ENCODE data around the gene C1orf21.

C1orf21 gene

DNA sequence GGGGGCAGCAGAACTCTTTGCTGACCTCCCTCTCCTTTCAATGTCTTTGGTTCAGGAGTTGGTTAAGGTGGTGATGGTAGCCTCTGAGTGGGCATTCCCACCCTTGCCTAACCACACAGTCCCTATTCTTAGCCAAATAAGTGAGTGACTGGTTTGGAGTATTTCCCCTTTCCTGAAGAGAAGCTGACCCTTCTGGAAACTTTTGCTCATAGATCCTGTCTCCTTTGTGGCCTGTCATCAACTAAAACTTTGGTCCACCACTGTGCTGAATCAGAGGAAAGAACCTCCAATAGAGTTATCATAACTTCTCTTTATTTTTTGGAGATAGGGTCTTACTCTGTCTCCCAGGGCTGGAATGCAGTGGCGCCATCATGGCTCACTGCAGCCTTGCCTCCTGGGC, 31.1 kb downstream of the C1orf21 start:
- DNase-seq, result peak; percentile 59

DNA sequence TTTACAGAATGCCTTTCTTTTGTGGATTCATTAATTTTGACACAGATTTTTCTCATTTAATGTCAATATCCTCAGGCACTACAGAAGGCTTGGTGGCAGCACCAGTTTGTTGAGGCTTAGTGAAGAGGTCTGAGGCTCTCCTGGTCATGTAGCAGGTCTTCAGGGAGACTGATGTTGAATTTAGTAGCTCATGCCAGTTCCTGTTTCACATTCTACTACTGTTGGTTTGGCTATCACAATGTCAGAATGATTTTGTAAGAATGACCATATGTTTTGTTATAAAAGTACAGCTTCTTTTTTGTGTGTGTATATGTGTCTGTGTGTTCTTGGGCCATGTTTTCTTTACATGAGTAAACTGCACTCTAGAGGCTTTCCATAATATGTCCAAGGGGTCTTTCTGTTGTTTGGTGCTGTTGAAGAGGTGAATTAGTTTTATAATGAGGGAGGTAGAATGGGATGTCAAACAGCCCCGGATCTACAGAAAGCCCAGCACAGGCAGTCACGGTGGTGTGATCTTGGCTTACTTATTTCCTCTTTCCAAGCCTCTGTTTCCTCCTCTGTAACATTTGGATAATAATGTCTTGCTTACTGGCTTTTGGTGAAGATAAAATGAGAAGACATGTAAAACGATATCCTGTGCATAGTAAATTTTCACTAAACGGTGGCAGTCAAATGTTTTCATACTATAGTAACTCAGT, 32.0 kb downstream of the C1orf21 start:
- DNase-seq, result no peak

DNA sequence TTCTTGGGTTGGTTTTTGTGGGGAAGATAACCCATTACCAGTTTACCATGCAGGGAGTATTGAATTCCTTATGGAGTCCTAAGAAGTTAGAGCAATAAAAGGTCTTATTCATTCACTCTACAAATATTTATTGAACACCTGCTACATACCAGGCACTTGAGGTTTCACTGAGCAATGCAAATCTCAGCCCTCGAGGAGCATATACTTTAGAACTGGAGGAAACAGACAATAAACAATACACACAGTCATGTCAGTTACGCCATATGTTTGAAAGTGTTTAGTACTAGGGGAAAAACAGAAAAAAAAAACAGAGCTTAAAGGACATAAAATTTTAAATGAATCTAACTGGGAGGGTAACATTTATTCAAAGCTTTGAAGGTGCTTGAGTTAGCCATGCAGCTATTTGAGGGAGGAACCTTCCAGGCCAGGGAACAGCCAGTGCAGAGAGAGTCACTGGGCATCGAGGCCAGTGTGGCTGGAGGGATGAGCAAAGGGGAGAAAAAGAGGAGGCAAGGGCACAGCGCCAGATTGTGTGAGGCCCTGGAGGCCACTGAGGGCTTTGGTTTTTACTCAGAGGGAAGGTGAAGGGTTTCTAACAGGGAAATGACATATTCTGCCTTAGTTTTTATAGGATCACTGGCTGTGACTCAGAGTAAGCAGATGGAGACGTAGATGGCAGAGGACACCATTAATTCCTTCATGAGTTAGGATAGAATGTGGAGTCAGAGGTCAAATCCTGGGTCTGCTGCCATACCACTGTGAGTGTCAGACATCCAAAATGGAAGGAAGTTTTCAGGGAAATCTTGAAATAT, 32.7 kb downstream of the C1orf21 start:
- DNase-seq, result no peak

DNA sequence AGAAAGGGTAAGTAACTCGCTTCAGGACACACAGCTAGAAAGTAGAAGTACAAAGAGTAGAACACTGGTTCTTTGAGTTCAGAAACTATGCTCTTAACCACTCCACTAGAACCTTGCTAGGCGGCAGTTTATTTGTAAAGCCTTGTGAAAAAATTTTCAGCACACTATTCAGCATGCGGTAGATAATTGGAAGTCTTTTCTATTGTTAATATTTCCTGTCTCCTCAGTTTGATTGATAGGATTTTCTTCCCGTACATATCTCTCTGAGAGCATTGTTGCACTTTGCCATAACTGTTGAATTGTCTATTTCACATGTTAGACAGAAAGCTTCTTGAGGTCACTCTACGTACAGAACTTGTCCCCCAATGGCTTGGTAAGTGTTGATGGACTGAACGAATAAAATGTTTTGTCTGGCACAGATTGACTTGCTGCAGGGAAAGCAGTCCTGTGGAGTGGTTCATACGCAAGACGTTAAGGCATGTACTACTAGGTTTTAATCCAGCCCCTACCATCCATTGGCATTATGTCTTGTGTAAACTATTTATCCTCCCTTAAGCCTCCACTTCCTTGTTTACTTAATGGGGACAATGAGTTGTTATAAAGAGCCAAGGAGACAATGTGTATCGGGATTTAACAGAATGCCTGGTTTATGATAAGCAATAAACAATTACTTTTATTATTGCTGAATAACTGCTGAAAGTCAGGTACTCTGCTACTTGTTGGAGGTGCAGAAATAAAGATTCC, 35.8 kb downstream of the C1orf21 start:
- DNase-seq, result no peak

DNA sequence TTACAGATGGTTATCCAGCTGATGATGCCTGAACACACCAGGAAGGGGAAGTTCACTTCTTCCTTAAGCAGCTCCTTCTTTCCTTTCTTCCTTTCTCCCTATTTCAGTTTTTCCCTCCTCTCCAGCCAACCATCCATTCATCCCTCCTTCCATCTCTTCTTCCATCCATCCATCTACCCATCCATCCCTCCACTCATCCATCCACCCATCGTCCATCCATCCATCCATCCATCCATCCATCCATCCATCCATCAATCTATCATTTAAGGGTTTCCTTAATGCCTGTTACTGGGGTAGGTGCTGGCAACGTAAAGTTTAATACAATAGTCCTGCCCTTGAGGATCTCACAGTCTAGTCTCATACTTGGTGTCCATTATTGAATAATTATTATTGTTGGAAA, 36.8 kb downstream of the C1orf21 start:
- no peak for DNase-seq

DNA sequence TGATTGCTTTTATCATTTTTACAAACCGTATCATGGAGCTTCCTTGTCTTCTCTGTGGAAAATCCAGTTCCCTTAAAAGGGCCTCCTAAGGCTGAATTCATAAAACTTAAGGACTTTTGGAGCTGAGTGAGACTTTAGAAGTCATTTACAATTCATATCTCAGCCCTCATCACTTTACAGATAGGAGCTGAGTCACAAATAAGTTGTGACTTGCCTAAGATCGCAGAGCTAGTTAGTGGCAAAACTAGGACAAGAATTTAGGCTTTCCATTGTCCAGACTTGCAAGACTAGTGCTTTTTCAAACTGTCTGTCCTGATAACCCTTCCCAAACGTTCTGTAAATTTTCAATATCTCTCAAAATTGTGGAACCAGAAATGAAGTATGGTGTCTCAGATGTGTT, 37.3 kb downstream of the C1orf21 start:
- no peak for DNase-seq

DNA sequence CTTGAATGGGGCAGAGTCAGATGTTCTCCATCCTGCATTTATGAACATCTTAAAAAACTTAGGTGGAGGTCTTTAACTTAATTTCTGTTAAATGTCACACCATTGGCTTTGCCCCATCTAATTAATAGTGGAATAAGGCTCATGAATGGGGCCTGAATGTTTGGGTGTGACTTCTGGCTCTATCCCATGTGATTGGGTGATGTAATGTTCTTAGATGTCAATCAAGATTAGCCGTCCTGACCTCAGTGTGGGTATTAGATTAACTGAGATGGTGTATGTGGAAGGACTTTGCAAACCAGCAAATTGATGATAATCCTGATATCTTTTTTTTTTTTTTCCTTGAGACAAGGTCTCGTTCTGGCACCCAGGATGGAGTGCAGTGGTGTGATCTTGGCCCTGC, 38.1 kb downstream of the C1orf21 start:
- DNase-seq, result no peak

DNA sequence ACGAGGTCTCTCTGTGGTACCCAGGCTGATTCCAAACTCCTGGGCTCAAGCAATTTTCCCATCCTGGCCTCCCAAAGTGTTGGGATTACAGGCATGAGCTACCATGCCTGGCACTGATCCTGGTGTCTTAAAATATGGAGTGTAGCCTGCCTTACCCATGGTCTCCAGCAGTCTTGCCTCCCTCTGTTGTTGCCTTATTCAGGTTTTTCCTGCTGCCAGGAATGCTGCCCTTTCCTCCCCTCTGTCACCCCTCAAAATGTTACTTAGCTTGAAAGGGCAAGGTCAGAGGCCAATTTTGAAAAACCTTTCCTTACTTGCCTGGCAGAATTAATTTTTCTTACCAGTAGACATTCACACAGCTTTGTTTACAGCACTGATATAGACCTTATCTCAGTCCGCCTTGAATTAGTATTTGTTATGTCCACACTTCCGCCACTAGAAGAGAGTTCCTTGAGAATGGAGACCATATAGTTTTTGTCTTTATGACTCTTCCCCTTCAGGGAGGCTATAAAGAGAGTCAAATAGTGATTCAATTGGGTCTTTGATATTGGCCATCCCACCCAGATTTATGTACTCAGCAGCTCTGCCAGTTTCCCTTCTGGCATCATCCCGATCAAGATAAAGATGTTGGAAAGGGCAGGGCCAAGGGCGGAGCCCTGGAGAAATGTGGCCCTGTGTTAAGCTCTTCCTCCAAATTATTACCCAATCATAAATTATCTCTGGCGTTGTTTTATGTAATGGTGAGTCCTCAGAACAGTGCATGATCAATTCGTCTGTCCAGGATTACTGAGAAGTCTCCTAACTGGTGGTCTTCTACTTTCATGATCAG, 38.8 kb downstream of the C1orf21 start:
- DNase-seq, result no peak

DNA sequence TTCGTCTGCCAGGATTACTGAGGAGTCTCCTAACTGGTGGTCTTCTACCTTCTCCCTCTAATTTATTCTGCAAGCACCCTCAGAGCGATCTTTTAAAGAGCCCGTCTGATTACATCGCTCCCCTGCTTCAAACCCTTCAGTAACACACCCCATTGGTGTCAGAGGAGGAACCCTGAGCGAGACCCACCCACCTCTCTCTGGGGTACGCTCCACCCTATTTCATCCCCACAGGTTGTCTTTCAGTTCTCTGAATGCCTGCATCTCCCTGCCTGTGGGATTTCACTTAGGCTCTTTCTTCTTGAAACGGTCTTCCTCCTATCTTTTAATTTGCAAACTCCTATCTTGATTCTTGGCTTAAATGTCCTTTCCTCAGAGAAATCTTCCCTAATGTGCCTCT, 39.4 kb downstream of the C1orf21 start:
- DNase-seq, result no peak

DNA sequence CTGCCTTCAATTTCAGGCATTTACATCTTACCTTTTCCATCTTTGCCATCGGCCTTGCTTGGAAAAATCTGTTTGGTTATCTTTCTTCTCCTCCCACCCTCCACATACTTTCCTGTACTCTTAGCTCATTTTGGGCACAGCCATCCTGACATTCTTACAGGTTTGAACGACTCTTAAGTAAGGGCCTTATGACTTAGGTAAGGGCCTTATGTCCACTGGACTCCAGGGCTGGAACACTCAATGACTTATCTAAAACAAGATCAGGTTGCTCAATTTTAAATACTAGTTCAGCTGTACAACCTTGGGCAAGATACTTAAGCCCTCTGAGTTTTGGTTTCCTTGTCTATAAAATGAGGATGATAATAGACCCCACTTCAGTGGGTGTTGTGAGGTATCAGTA, 40.9 kb downstream of the C1orf21 start:
- DNase-seq, result no peak

DNA sequence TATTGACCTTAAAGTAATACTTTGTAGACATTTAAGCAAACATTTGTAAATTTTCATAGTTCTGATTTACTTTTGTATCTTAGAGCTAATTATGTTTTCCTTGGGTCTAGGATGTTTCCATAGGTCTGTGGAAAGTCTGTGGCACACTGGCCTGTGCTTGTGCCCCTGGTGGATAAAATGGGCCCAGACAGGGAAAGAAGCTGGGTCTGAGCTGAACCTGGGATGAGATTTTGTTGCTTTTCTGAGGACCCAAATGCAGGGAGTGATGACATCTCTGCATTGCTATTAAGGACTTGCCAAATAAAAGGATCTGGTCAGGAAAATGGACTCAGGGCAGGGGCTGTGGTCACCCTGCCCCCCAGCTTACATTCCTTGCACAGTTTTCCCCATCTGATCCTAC, 41.8 kb downstream of the C1orf21 start:
- no peak for DNase-seq

DNA sequence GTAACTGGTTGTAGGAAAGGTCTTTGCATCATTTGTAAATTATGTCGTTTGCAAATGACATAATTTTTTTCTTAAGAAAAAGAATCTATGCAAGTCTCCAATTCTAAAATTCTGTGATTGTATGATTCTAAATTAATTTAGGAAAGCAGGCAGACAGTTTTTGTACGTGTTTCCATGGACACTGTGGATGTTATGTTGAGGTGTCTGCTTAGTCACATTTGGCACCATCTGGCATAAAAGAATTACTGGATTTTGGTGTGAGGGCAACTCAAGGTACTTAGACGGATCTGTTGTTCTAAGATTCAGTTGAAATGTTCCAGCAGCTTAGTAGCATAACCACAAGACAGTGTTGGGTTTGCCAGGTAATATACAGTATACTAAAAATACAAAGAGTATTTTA, 42.5 kb downstream of the C1orf21 start:
- no peak for DNase-seq

DNA sequence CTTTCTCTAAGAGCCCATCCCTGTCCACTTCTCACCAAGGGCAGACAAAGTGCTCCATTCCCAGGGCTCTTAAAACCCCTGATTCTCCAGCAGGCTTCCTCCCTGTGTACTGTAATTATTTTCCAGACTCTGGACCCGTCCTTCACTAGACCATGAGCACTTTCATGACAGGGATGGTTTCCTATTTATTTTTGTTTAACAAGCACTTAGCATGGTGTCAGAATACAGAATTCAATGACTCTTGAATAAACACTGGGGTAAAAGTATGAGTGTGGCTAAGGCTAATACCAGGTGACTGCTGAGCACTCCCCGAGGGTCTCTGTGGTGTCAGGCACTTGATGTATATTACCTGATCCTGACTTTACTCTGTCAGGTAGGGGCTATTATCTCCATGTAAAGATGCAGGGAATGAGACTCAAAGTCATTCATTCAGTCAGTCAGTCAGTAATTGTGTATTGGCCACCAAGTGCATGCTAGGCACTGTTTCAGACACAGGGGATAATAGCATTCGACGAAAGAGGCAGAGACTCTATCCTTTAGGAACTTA, 47.2 kb downstream of the C1orf21 start:
- no peak for DNase-seq

DNA sequence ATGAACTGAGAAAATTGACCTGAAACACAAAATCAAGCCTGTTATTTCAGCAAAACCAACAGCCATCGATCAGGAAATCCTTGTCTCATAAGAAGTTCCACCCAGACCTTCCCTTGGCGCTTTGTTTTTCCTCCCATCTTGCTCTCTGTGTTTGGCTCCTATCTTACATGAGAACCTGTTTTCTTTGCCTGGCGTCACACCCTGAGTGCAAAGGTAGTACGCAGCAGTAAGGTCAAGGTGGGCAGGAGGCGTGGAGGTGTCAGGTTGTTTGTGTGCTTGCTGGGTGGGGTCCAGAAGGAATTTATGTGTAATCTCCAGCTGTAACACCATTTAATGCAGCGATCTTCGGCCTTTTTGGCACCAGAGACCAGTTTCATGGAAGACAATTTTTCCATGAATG, 50.5 kb downstream of the C1orf21 start:
- no peak for DNase-seq

DNA sequence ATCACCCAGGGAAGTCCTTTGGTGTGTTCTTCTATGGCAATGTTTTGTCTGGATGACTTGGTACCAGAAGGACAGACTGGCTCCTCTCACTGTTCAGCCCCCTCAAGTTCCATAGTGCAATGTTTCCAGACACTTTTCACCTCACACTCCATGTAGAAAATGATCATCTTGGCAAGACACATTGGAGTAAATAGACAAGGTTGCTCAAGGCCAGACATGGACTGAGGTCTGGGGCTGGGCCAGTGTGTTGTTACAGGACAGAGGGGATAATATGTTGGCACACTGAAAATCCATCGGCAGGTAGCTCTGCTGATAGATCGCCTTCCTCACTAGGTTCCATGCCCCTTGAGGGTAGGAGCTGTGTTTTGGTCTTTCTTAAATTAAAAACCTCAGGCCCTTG, 51.5 kb downstream of the C1orf21 start:
- DNase-seq, result no peak

DNA sequence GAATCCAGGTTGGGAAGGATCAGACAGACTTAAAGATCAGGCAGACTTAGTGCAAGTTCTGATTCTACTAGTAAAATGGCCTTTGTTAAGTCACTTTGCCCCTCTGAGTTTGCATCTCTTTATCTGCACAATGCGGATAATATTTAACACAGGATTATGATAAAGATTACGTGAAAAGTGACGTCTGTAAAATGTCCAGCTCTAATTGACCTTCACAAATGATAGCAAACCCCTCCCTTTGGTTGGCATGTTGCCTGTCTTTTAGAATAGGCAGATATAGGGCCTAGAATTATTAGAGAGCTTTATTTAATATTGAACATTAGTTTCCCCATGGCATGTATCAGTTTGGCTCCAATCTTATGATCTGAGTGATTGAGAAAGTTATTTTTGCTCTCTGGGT, 55.4 kb downstream of the C1orf21 start:
- no peak for DNase-seq

DNA sequence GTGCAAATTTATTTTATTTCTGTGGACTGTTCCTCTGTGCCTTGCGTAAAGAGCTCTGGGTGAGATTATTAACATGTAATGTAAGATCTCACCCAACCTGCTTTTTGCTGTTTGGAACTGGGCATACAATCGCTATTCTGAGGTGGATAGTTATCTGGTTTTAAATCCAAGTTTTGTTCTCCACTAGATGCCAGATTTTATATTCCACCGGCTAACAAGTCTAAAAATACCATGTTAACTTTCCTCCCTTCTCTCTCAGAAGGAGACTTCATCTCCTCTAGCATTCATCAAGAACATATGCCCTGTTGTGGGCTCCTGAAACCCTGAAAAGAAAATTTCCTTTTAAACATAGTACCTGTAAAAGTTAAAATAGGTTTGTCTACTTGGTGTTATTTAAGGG, 56.4 kb downstream of the C1orf21 start:
- DNase-seq, result no peak

DNA sequence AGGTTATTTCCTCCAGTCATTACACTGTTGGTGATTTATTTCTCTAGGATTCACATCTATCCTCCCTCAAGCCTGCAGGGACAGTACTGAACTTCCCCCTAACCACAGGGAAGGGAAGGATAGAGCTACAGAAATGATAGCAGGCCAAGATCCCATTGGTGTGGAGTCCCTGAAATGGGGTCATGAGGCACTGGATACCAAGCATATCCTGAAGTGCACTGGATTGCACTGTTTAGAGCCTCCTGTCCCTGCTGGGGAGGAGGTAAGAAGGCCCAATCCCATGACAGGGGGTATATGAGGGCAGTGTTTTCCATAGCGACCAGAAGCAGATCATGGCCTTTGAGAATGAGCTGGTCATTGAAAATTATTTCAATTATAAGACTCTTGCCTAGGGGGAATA, 56.8 kb downstream of the C1orf21 start:
- DNase-seq, result no peak

DNA sequence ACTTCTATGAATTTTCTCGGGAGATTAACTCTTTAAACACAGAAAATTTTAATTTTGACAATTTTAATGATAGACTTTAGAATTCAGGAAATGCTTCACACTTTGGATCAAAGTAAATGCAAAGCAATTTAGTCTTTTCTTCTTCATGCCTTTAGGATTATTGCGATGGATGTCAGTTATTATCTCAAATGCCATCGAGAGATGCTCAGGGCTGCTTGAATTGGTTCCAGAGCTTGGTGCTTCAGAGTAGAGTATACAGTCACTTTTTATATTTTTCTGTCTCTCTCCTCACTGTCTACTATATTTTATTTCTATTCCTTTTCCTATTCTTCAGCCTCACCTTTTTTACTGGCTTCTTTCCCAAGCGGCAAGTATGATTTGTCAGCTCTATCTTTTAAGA, 59.2 kb downstream of the C1orf21 start:
- no peak for DNase-seq

DNA sequence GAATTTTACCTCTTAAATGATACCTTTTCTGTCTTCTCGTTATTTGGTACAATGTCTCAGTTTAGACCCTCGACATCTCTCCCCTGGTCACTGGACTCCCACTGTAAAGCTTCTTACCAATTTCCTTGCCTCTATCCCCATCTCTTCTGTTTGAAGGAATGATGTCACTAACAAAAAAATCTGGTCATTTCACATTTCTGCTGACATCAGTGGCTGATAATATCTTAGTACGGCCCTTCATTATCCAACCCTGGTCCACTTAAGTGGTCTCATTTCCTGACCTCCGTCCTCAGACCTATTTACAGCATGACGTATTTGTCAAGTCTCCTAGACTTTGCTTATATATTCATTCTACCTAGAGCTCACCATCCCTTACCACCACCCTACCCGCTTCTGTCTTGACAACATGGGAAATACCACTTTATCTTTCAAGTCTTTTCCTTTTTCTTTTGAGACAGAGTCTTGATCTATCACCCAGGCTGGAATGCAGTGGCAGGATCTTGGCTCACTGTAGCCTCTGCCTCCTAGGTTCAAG, 60.9 kb downstream of the C1orf21 start:
- no peak for DNase-seq

DNA sequence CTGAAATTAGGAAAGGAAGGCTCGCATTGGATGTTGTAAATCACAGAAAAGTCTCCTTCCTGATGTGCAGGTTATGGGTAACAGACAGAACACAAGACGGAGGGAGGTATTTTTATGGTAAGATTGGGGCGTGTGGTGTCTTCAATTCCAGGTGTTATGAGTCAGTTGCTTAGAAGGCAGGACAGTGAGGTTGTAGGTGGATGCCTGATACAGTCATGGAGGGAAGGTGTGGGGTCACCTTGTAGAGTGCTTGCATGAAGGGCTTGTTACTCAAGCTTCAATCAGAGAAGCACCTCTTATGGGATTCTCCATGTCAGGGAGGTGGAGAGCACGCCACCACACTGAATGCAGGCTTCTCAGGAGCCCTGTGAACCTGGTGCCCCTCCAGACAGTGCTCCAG, 63.1 kb downstream of the C1orf21 start:
- DNase-seq, result no peak

DNA sequence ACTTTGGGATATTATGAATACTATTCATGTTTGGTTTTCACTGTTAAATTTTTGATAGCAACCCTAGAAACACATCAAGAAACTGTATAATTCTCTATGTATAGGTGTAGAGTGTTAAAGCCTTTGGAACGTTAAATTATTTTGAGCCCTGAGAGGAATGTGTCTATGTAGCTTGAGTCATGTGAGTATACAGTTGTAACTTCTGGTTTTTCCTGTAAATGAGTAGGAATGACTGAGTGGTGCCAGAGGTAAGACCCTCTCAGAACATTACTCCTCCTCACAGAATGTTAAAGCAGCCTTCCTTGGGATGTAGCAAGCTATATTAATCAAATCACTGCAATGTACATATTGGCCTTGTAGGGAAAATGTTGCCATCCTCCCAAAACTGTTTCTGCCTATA, 69.0 kb downstream of the C1orf21 start:
- no peak for DNase-seq

DNA sequence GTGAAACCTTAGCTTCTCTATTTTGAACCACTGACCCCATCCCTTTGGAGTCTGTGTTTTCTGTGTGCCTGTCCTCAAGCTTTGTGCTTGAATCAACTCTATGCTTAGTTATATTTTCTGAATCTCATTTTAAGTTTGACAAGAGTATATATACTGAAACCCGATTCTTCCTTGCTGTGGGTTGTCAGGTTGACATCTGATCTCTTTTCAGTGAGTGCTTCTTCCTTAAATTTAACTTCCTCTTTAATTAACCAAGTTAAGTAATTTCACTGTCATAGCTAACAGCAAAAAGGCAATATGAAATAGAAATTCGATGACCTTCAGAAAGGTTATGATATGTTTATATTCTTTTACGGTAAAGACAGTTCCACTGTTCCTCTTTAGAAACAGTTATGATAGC, 69.4 kb downstream of the C1orf21 start:
- DNase-seq, result no peak

Data from fibroblast of skin of right biceps (primary cell).